T-helper 17 cell (primary cell): Measurements from ENCODE around the gene ZNF488. TPM values are rescaled to one million over a fixed set of nuclear protein-coding genes. Genes with fewer than 3 reads are reported as not detected.

Source experiments
- ATAC-seq: fragments of 150-1000 bp; cut with Tn5 transposase; 2 replicates; pipeline ENCODE4 v1.10.0; 2021; ENCODE audit warnings: mild to moderate bottlenecking, moderate library complexity
- DNase-seq, 3 donors: peaks; one replicate each; pipeline versions ENCODE4 v3.0.0 to v3.0.0-alpha.2; 2020 to 2021
- H3K9me3 ChIP-seq: one replicate; pipeline ENCODE4 v1.7.0; 2013; ENCODE audit warnings: low read length, mild to moderate bottlenecking; ENCODE audit not compliant: control insufficient read depth, poor library complexity, severe bottlenecking
- H3K27ac Mint-ChIP-seq: one replicate; pipeline ENCODE4 v1.8.0; 2022; ENCODE audit warnings: mild to moderate bottlenecking, moderate library complexity, mixed read lengths
- H3K27me3 Mint-ChIP-seq: one replicate; pipeline ENCODE4 v1.8.0; 2022; ENCODE audit warnings: mixed read lengths
- H3K36me3 Mint-ChIP-seq: one replicate; pipeline ENCODE4 v1.8.0; 2022; ENCODE audit warnings: low read depth, mixed read lengths
- H3K4me1 Mint-ChIP-seq: one replicate; pipeline ENCODE4 v1.8.0; 2022; ENCODE audit warnings: mild to moderate bottlenecking, mixed read lengths
- H3K4me3 Mint-ChIP-seq: one replicate; pipeline ENCODE4 v1.8.0; 2022; ENCODE audit warnings: mild to moderate bottlenecking, moderate library complexity, mixed read lengths
- total RNA-seq, 4 donors: library from RNA in 2 of 4; stranded (reverse) in 2 of 4; gene quantifications; one replicate each; pipeline ENCODE4 v1.2.3 and lab custom pipeline; 2022 to 2026

Gene ZNF488
- total RNA-seq, 2 donors from 2014 or later: not detected

DNA sequence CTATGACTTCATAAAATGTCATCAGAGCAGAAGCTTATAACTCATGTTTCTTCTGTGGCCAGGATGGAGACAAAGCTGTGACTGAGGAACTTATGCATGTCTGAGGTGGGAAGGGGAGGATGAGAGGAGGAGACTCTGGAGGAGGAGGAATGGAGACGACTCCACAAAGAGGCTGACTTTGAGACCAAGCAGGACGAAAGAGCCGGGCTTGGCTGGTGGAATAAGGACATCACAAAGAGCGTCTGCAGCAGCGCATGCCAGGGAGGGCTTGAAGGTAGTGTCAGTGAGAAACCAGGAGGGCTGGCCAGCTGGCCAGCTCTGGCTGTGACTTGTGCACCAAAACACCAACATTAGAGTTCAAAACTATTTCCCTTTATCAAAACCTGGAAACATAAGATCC, 68.0 kb downstream of the ZNF488 start:
- Mint-ChIP-seq H3K27ac (no peak overlapping the region), H3K4me3 (no peak overlapping the region), H3K36me3 (no peaks in the 10 kb centered on the region), H3K4me1 (peaks cover 15% of the 10 kb centered on the region), H3K27me3 (peaks cover 28% of the 10 kb centered on the region)
- DNase-seq (no peak), ATAC-seq (no peak)
- H3K9me3 ChIP-seq: no peaks in the 10 kb centered on the region

Other genes with a start within 250 kb of the ZNF488 start
- under 1 TPM in 1 of 2 donors, not detected in 1; 0.17 TPM for gene GDF10, start 84.1 kb downstream of the ZNF488 start, total RNA-seq
- not detected for gene GDF2, start 61.8 kb downstream of the ZNF488 start, total RNA-seq
- not detected for gene RBP3, start 35.9 kb downstream of the ZNF488 start, total RNA-seq
- not detected for gene ANXA8, start 99.8 kb upstream of the ZNF488 start, total RNA-seq
- not detected for gene FAM25G, start 107.4 kb upstream of the ZNF488 start, total RNA-seq
- gene AGAP9, start 139.3 kb upstream of the ZNF488 start, total RNA-seq: 10 to 100 TPM; 12.0 to 14.5 TPM